Neural progenitor cell (in vitro differentiated cells): ENCODE measurements around the gene RSPH1. TPM values are rescaled to one million over a fixed set of nuclear protein-coding genes. Genes with fewer than 3 reads are reported as not detected.
A peak's percentile ranks its signal among the peaks of the same experiment; 100 is the strongest.

Source experiments
- DNase-seq: peaks from one replicate; pipeline ENCODE4 v3.0.0-alpha.2; 2016; ENCODE audit warnings: low spot score
- H2AFZ ChIP-seq: fragments of 200-600 bp; sonication (generic); replicated peaks from 2 replicates; pipeline ENCODE4 v1.6.1; 2016; ENCODE audit warnings: antibody characterized with exemption
- H3F3A ChIP-seq: fragments of 200-600 bp; sonication (generic); 2 replicates; pipeline ENCODE4 v1.6.1; 2016; ENCODE audit warnings: antibody characterized with exemption, low read depth
- H3K27ac ChIP-seq: fragments of 200-600 bp; sonication (generic); 2 replicates; pipeline ENCODE4 v1.5.1; 2016; ENCODE audit warnings: mild to moderate bottlenecking
- H3K27me3 ChIP-seq: fragments of 200-600 bp; sonication (generic); 2 replicates; pipeline ENCODE4 v1.6.1; 2016; ENCODE audit warnings: mild to moderate bottlenecking, moderate library complexity
- H3K36me3 ChIP-seq: fragments of 200-600 bp; sonication (generic); 2 replicates; pipeline ENCODE4 v1.5.1; 2016
- H3K4me1 ChIP-seq: fragments of 200-600 bp; sonication (generic); 2 replicates; pipeline ENCODE4 v1.6.1; 2016; ENCODE audit warnings: mixed run types
- H3K4me2 ChIP-seq: fragments of 200-600 bp; sonication (generic); 2 replicates; pipeline ENCODE4 v1.6.1; 2016
- H3K4me3 ChIP-seq: fragments of 200-600 bp; sonication (generic); 2 replicates; pipeline ENCODE4 v1.5.1; 2016
- H3K79me2 ChIP-seq: fragments of 200-600 bp; sonication (generic); 2 replicates; pipeline ENCODE4 v1.6.1; 2016; ENCODE audit warnings: low read depth
- H3K9ac ChIP-seq: fragments of 200-600 bp; sonication (generic); 2 replicates; pipeline ENCODE4 v1.6.1; 2016
- H3K9me3 ChIP-seq: fragments of 200-600 bp; sonication (generic); 2 replicates; pipeline ENCODE4 v1.5.1; 2016; ENCODE audit warnings: low read depth
- H4K20me1 ChIP-seq: fragments of 200-600 bp; sonication (generic); 2 replicates; pipeline ENCODE4 v1.6.1; 2016; ENCODE audit warnings: low read depth
- H3K27ac Mint-ChIP-seq: 3 replicates; pipeline ENCODE4 v1.8.0; 2021; ENCODE audit warnings: mixed read lengths
- H3K27me3 Mint-ChIP-seq: 2 replicates; pipeline ENCODE4 v1.8.0; 2022; ENCODE audit warnings: low read depth, mild to moderate bottlenecking, inconsistent platforms, moderate library complexity, mixed read lengths; ENCODE audit not compliant: insufficient read depth
- H3K36me3 Mint-ChIP-seq: 3 replicates; pipeline ENCODE4 v1.8.0; 2021; ENCODE audit warnings: mixed read lengths
- H3K4me1 Mint-ChIP-seq: 3 replicates; pipeline ENCODE4 v1.8.0; 2021; ENCODE audit warnings: mixed read lengths
- H3K4me3 Mint-ChIP-seq: 3 replicates; pipeline ENCODE4 v1.8.0; 2021; ENCODE audit warnings: mild to moderate bottlenecking, moderate library complexity, mixed read lengths
- H3K9me3 Mint-ChIP-seq: 3 replicates; pipeline ENCODE4 v1.8.0; 2020; ENCODE audit warnings: mixed read lengths
- CTCF ChIP-seq: fragments of 200-600 bp; sonication (generic); IDR thresholded peaks from 2 replicates; pipeline ENCODE4 v1.5.1; 2017; ENCODE audit warnings: antibody characterized with exemption, mild to moderate bottlenecking
- EZH2 ChIP-seq: fragments of 200-600 bp; sonication (generic); IDR thresholded peaks from 2 replicates; pipeline ENCODE4 v1.6.1; 2017; ENCODE audit warnings: antibody characterized with exemption, mild to moderate bottlenecking, moderate library complexity
- EZH2phosphoT487 ChIP-seq: fragments of 200-600 bp; sonication (generic); IDR thresholded peaks from 2 replicates; pipeline ENCODE4 v1.6.1; 2017; ENCODE audit warnings: antibody characterized with exemption
- total RNA-seq: library from RNA; depleted of rRNA; stranded (reverse); fragments of >200 nt; gene quantifications from 2 replicates; pipeline ENCODE4 v1.2.3, GENCODE V29; 2015; ENCODE audit warnings: low replicate concordance

The RSPH1 gene
- total RNA-seq, 1 donor from 2014 or later = 0.04 TPM

- Histone ChIP-seq H2AFZ (peak overlapping the region; percentile 78), H3K27ac (peak overlapping the region; percentile 26), H4K20me1 (no peaks in the 10 kb centered on the region), H3F3A (peaks cover 16% of the 10 kb centered on the region), H3K9me3 (no peaks in the 10 kb centered on the region), H3K36me3 (no peaks in the 10 kb centered on the region), H3K4me2 (peak overlapping the region; percentile 85), H3K79me2 (no peaks in the 10 kb centered on the region), H3K4me1 (peaks cover 21% of the 10 kb centered on the region), H3K4me3 (peak overlapping the region; percentile 63), H3K9ac (peak overlapping the region; percentile 39), H3K27me3 (peaks cover 11% of the 10 kb centered on the region)
- Mint-ChIP-seq H3K9me3 (no peaks in the 10 kb centered on the region), H3K27ac (peak overlapping the region; percentile 22), H3K36me3 (no peaks in the 10 kb centered on the region), H3K4me1 (peaks cover 32% of the 10 kb centered on the region), H3K4me3 (peak overlapping the region; percentile 86), H3K27me3 (peaks cover 4% of the 10 kb centered on the region)
- peak; percentile 29 for TF ChIP-seq EZH2
- TF ChIP-seq CTCF = no peak
- DNase-seq = peak; percentile 60
Measured at GRCh38 chr21:42496839-42497202, 797 bp upstream of the RSPH1 start.

GRCh38 chr21:42495765-42496119, 282 bp downstream of the RSPH1 start:
- no peaks in the 10 kb centered on the region for H3K9me3 ChIP-seq
- DNase-seq = no peak
- no peak overlapping the region for H3K27ac ChIP-seq
- H3K4me1 ChIP-seq = peaks cover 21% of the 10 kb centered on the region
- Mint-ChIP-seq H3K9me3 (no peaks in the 10 kb centered on the region), H3K27me3 (peaks cover 4% of the 10 kb centered on the region), H3K4me3 (peak overlapping the region; percentile 86), H3K4me1 (peaks cover 32% of the 10 kb centered on the region), H3K36me3 (no peaks in the 10 kb centered on the region), H3K27ac (peak overlapping the region; percentile 31)
- H3K4me2 ChIP-seq = peak overlapping the region; percentile 68
- peaks cover 16% of the 10 kb centered on the region for H3F3A ChIP-seq
- peak overlapping the region; percentile 40 for H3K4me3 ChIP-seq
- H2AFZ ChIP-seq = peak overlapping the region; percentile 10
- H3K79me2 ChIP-seq = no peaks in the 10 kb centered on the region
- TF ChIP-seq EZH2phosphoT487 (no peak), EZH2 (no peak), CTCF (no peak)
- peaks cover 11% of the 10 kb centered on the region for H3K27me3 ChIP-seq
- H4K20me1 ChIP-seq = no peaks in the 10 kb centered on the region
- no peaks in the 10 kb centered on the region for H3K36me3 ChIP-seq
- H3K9ac ChIP-seq = no peak overlapping the region

- no peaks in the 10 kb centered on the region for H3K36me3 Mint-ChIP-seq
- Histone ChIP-seq H4K20me1 (no peaks in the 10 kb centered on the region), H3K36me3 (no peaks in the 10 kb centered on the region), H2AFZ (no peak overlapping the region), H3F3A (peaks cover 10% of the 10 kb centered on the region), H3K27ac (no peak overlapping the region), H3K4me3 (no peak overlapping the region), H3K9me3 (no peaks in the 10 kb centered on the region), H3K79me2 (no peaks in the 10 kb centered on the region), H3K4me1 (peaks cover 16% of the 10 kb centered on the region), H3K27me3 (peaks cover 11% of the 10 kb centered on the region), H3K4me2 (no peak overlapping the region), H3K9ac (no peak overlapping the region)
- H3K9me3 Mint-ChIP-seq = no peaks in the 10 kb centered on the region
- H3K4me1 Mint-ChIP-seq = peaks cover 28% of the 10 kb centered on the region
- TF ChIP-seq EZH2 (no peak), EZH2phosphoT487 (no peak), CTCF (no peak)
- no peak overlapping the region for H3K4me3 Mint-ChIP-seq
- peaks cover 4% of the 10 kb centered on the region for H3K27me3 Mint-ChIP-seq
- no peak for DNase-seq
- H3K27ac Mint-ChIP-seq = no peak overlapping the region
Measured at GRCh38 chr21:42495027-42495426, 997 bp downstream of the RSPH1 start.
